Esophagus (tissue), 2 donors: ENCODE measurements around the gene SYNPO2. TPM values are rescaled to one million over a fixed set of nuclear protein-coding genes. Genes with fewer than 3 reads are reported as not detected.

ENCODE experiments used
- H3K27ac ChIP-seq, 2 donors: one replicate each; pipeline ENCODE4 v1.5.1; 2013; ENCODE audit warnings: low read depth in 2 of 2, mild to moderate bottlenecking in 2 of 2, inconsistent platforms in 1 of 2, low read length in 1 of 2, moderate library complexity in 1 of 2
- H3K27me3 ChIP-seq, 2 donors: one replicate each; pipeline ENCODE4 v1.6.1; 2013; ENCODE audit warnings: low read length in 2 of 2, control low read depth in 1 of 2, mild to moderate bottlenecking in 1 of 2; ENCODE audit not compliant: insufficient read depth in 2 of 2, control insufficient read depth in 1 of 2
- H3K36me3 ChIP-seq, 2 donors: one replicate each; pipeline ENCODE4 v1.6.1; 2013; ENCODE audit warnings: low read length in 1 of 2; ENCODE audit not compliant: control insufficient read depth in 2 of 2, insufficient read depth in 2 of 2
- H3K4me1 ChIP-seq, 2 donors: one replicate each; pipeline ENCODE4 v1.6.1; 2013; ENCODE audit warnings: low read length in 1 of 2; ENCODE audit not compliant: control insufficient read depth in 2 of 2, insufficient read depth in 2 of 2
- H3K4me3 ChIP-seq, 2 donors: one replicate each; pipeline ENCODE4 v1.5.1; 2013; ENCODE audit warnings: low read length in 2 of 2, mild to moderate bottlenecking in 2 of 2, low read depth in 1 of 2, moderate library complexity in 1 of 2
- H3K9me3 ChIP-seq, 2 donors: one replicate each; pipeline ENCODE4 v1.6.1; 2013; ENCODE audit warnings: mild to moderate bottlenecking in 2 of 2, low read depth in 1 of 2, low read length in 1 of 2, moderate library complexity in 1 of 2; ENCODE audit not compliant: control insufficient read depth in 2 of 2, insufficient read depth in 1 of 2
- whole genome bisulfite sequencing, 2 donors: extraction: QIAGEN DNeasy Blood & Tissue Kit; methylation state at CpG; one replicate each; pipeline ENCODE4 v1.1.7; 2013; 5-methylcytosine and 5-hydroxymethylcytosine counted together
- polyA plus RNA-seq, 2 donors: library from polyadenylated mRNA; stranded (reverse); fragments of 200-250 nt; gene quantifications; one replicate each; pipeline ENCODE4 v1.2.3, GENCODE V29; 2013
- donor health status: healthy with polysubstance abuse.
- donor health status: Bipolar disorder and iron deficiency.

SYNPO2 gene
- polyA plus RNA-seq, 2 donors, result 22.0 to 46.9 TPM

GRCh38 chr4:119098306-119098705, 209.7 kb downstream of the SYNPO2 start:
- no peaks in the 10 kb centered on the region for H3K4me1 ChIP-seq
- 92 to 96% methylated on average over 1 of the region's 1 CpG for WGBS, 2 donors
- no peaks in the 10 kb centered on the region for H3K27me3 ChIP-seq
- no peaks in the 10 kb centered on the region for H3K36me3 ChIP-seq
- H3K27ac ChIP-seq, result no peak overlapping the region
- H3K9me3 ChIP-seq, result no peaks in the 10 kb centered on the region
- H3K4me3 ChIP-seq, result no peak overlapping the region

DNA sequence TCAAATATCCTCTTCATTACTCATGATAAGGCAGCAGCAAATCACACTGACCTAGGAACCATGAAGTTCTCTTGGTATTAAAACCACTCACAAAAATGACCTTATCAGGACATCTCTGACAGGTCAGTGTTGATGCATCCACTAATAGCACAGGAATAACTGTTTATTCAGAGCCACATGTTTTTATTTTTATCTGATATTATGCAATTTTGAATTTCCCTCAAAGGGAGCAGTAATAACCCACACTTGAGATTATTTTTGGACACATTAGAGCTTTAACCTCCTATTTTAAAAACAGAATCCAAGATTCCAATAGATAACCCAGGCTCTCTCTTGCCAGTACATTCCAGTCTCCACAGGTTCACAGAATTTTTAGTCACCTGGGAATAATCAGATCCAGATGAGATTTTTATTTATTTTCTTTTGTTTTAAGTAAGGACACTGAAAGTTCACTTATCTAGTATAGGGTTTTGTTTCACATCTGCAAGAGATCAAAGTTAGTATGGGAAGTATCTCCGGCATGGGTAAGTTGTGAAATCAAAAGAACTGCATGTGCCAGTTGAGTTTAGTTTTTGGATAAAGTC, 210.7 kb downstream of the SYNPO2 start:
- no peak overlapping the region for H3K27ac ChIP-seq
- no peaks in the 10 kb centered on the region for H3K27me3 ChIP-seq
- H3K36me3 ChIP-seq, result no peaks in the 10 kb centered on the region
- H3K9me3 ChIP-seq, result no peaks in the 10 kb centered on the region
- H3K4me1 ChIP-seq, result no peaks in the 10 kb centered on the region
- no peak overlapping the region for H3K4me3 ChIP-seq
- WGBS, 2 donors, result 1 to 33% methylated on average over 1 of the region's 1 CpG

GRCh38 chr4:119100655-119101054, 212.0 kb downstream of the SYNPO2 start:
- no peak overlapping the region for H3K27ac ChIP-seq

GRCh38 chr4:119103263-119103662, 214.6 kb downstream of the SYNPO2 start:
- peak overlapping the region; percentile 60 to 76 for H3K27ac ChIP-seq
- H3K4me1 ChIP-seq, result no peaks in the 10 kb centered on the region
- WGBS, 2 donors, result 18 to 43% methylated on average over 2 of the region's 2 CpGs
- H3K4me3 ChIP-seq, result no peak overlapping the region
- H3K9me3 ChIP-seq, result no peaks in the 10 kb centered on the region
- no peaks in the 10 kb centered on the region for H3K36me3 ChIP-seq
- no peaks in the 10 kb centered on the region for H3K27me3 ChIP-seq

More at GRCh38 chr4:119100655-119101054, 212.0 kb downstream of the SYNPO2 start:
- no peaks in the 10 kb centered on the region for H3K36me3 ChIP-seq
- no peaks in the 10 kb centered on the region for H3K9me3 ChIP-seq
- WGBS, 2 donors, result 39 to 60% methylated on average over 1 of the region's 1 CpG
- H3K4me3 ChIP-seq, result no peak overlapping the region
- no peaks in the 10 kb centered on the region for H3K27me3 ChIP-seq
- no peaks in the 10 kb centered on the region for H3K4me1 ChIP-seq

DNA sequence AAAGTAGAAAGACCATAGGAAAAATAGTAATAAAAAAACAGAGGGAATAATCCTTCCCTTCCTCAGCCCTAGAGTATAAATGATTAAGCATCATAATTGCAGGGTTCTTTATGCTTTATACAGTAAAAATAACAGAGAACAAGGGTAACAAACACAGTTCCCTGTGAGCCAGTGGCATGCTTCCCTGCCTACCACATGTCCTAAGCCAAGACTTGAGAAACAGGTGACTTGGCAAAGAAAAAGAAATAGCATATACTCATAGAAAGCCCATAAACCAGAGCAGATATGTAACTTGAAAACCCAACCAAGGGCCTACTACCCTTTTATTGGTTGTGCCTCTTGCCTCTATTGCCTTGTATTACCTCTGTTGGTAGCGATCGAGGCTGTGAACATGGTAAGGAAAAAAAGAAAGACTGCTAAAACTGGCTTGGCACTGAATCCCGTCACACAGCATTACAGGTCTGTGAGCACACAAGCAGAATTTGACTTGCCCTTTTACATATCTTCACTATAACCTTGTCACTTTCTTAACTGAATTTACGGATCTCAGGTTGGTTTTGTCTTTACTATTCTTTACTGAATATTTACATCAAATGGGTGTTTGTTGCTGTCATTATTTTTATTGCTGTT, 216.1 kb downstream of the SYNPO2 start:
- Histone ChIP-seq H3K27me3 (no peaks in the 10 kb centered on the region), H3K4me3 (no peak overlapping the region), H3K36me3 (no peaks in the 10 kb centered on the region), H3K9me3 (no peaks in the 10 kb centered on the region), H3K27ac (no peak overlapping the region), H3K4me1 (no peaks in the 10 kb centered on the region)
- WGBS, 2 donors, result 63 to 68% methylated on average over 4 of the region's 4 CpGs

DNA sequence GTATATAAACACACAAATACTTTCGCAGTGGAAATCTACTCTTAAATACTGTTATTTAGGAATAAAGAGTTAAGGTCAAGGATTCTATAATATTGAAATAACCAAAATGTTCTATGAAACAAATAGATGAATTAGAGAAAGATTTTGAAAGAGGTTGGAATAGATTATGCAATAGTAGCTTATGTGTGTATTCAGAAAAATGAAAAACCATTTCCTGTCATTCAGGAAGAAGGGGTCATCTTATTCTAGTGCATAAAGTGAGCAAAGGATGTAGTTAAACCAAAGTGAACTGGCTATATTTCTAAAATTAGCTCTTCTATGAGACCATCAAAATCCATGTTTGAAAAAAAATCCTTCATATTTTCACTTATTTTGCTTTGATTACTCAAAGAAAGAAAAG, 217.0 kb downstream of the SYNPO2 start:
- Histone ChIP-seq H3K9me3 (no peaks in the 10 kb centered on the region), H3K4me3 (no peak overlapping the region), H3K27me3 (no peaks in the 10 kb centered on the region), H3K4me1 (no peaks in the 10 kb centered on the region), H3K27ac (no peak overlapping the region), H3K36me3 (no peaks in the 10 kb centered on the region)
- 94 to 96% methylated on average over 1 of the region's 1 CpG for WGBS, 2 donors

- H3K36me3 ChIP-seq, result no peaks in the 10 kb centered on the region
- H3K9me3 ChIP-seq, result no peaks in the 10 kb centered on the region
- peak overlapping the region in 1 of 2 donors; percentile 20 for H3K27ac ChIP-seq
- H3K4me1 ChIP-seq, result no peaks in the 10 kb centered on the region
- 68% methylated on average over 4 of the region's 4 CpGs for WGBS, 2 donors
- H3K4me3 ChIP-seq, result no peak overlapping the region
- H3K27me3 ChIP-seq, result no peaks in the 10 kb centered on the region
These were observed 217.7 kb downstream of the SYNPO2 start for GRCh38 chr4:119106036-119107000.

GRCh38 chr4:119110121-119110520, 221.5 kb downstream of the SYNPO2 start:
- 93 to 96% methylated on average over 2 of the region's 2 CpGs for WGBS, 2 donors
- Histone ChIP-seq H3K27me3 (no peaks in the 10 kb centered on the region), H3K9me3 (no peaks in the 10 kb centered on the region), H3K4me3 (no peak overlapping the region), H3K36me3 (no peaks in the 10 kb centered on the region), H3K4me1 (no peaks in the 10 kb centered on the region), H3K27ac (no peak overlapping the region)
